Lung (tissue), 12 donors: Measurements from ENCODE around the gene TBC1D5. TPM values are rescaled to one million over a fixed set of nuclear protein-coding genes. Genes with fewer than 3 reads are reported as not detected.

Experiments
- ATAC-seq: fragments of 200-7000 bp; cut with Tn5 transposase; one replicate; pipeline ENCODE4 v1.9.1; 2020; ENCODE audit warnings: moderate number of reproducible peaks; ENCODE audit not compliant: insufficient read depth, low FRiP score
- DNase-seq, 3 donors: peaks; one replicate each; pipeline ENCODE4 v3.0.0-alpha.2; 2013 to 2017
- H3K27ac ChIP-seq, 2 donors: one replicate each; pipeline ENCODE4 v1.5.1; 2013; ENCODE audit warnings: mild to moderate bottlenecking in 2 of 2, moderate library complexity in 2 of 2, control low read depth in 1 of 2, inconsistent platforms in 1 of 2, low read depth in 1 of 2, low read length in 1 of 2
- H3K27me3 ChIP-seq, 3 donors: one replicate each; pipeline ENCODE4 v1.5.1; 2013; ENCODE audit warnings: low read length in 2 of 3; ENCODE audit not compliant: control insufficient read depth in 3 of 3, insufficient read depth in 3 of 3
- H3K36me3 ChIP-seq, 4 donors: one replicate each; pipeline ENCODE4 v1.5.1; 2013; ENCODE audit warnings: low read length in 4 of 4, mild to moderate bottlenecking in 1 of 4, moderate library complexity in 1 of 4; ENCODE audit not compliant: control insufficient read depth in 4 of 4, insufficient read depth in 4 of 4
- H3K4me1 ChIP-seq, 5 donors: one replicate each; pipeline ENCODE4 v1.5.1; 2013; ENCODE audit warnings: low read length in 5 of 5, mild to moderate bottlenecking in 2 of 5, moderate library complexity in 1 of 5; ENCODE audit not compliant: control insufficient read depth in 5 of 5, insufficient read depth in 5 of 5
- H3K4me3 ChIP-seq: one replicate; pipeline ENCODE4 v1.5.1; 2013; ENCODE audit warnings: mild to moderate bottlenecking, control low read depth, moderate library complexity
- H3K9ac ChIP-seq, 2 donors: one replicate each; pipeline ENCODE4 v1.5.1; 2013; ENCODE audit warnings: low read length in 2 of 2, control low read depth in 1 of 2; ENCODE audit not compliant: insufficient read depth in 1 of 2
- H3K9me3 ChIP-seq, 4 donors: one replicate each; pipeline ENCODE4 v1.5.1; 2013; ENCODE audit warnings: low read length in 3 of 4, mild to moderate bottlenecking in 1 of 4, moderate library complexity in 1 of 4; ENCODE audit not compliant: control insufficient read depth in 4 of 4, insufficient read depth in 3 of 4
- CTCF ChIP-seq: IDR thresholded peaks from 2 replicates; pipeline ENCODE4 v1.5.1; 2012; ENCODE audit warnings: mild to moderate bottlenecking; ENCODE audit errors: control extremely low read depth, extremely low read depth
- WGBS, 2 donors: extraction: QIAGEN DNeasy Blood & Tissue Kit; methylation state at CpG; one replicate each; pipeline ENCODE4 v1.1.7; 2013; 5-methylcytosine and 5-hydroxymethylcytosine counted together
- polyA plus RNA-seq, 2 donors: library from polyadenylated mRNA; stranded (reverse); fragments of 200-250 nt; gene quantifications; one replicate each; pipeline ENCODE4 v1.2.1, GENCODE V29; 2013
- total RNA-seq, 2 donors: library from RNA; depleted of rRNA in 1 of 2; stranded (reverse); fragments of >200 nt in 1 of 2; gene quantifications; one replicate each; pipeline ENCODE4 v1.2.1, GENCODE V29; 2014 to 2021
- donor health status: control.
- donor health status: control.
- donor health status: Bipolar disorder and iron deficiency.
- donor health status: healthy.
- donor health status: DM: yes; HTN: yes; CAD: no.

The TBC1D5 gene
- total and polyA plus RNA-seq, 4 donors, result 8.7 to 111 (median 39.6) TPM

DNA sequence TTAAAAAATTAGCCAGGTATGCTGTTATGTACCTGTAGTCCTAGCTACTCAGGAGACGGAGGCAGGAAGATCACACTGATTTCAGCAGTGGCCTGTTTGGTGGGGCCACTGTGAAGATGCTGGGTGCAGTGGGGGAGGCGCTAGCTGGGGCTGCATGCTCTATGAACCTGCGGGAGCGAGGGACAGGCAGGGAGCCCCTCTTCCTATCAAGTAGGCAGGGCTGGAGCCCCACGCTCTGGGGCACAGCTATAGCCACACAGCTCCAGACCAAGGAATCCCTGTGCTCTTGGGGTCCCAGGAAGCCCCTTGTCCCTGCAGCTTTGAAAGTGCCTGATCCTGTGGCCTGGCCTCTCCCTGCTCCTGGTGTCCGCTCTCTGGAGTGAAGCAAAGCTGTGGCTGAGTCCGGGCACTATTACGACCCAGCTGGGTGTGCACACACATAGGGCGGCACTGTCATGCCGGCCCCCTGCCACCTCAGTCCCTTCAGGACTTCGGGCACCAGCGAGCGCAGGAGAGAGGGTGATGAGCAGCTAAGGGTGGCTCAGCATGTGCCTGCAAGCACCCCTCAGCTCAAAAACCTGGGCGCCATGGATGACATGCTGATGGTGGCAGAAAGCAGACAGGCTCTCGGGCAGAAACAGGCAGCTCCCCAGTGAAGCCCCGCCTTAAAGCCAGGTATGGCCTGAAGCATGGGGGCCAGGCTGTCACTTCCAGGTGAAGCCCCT is 262.6 kb downstream of the TBC1D5 start:
- no peak overlapping the region for H3K27ac ChIP-seq
- ATAC-seq, result no peak
- H3K4me3 ChIP-seq, result no peak overlapping the region
- peaks cover 0 to 9% (median 3%) of the 10 kb centered on the region in 4 donors for H3K36me3 ChIP-seq
- H3K27me3 ChIP-seq, result no peaks in the 10 kb centered on the region
- no peak for TF ChIP-seq CTCF
- DNase-seq, result no peak
- peaks cover 0 to 2% (median 0%) of the 10 kb centered on the region in 4 donors for H3K9me3 ChIP-seq
- peaks cover 0 to 7% (median 0%) of the 10 kb centered on the region in 5 donors for H3K4me1 ChIP-seq
- H3K9ac ChIP-seq, result no peak overlapping the region
- WGBS, 2 donors, result 97 to 98% methylated on average over 16 of the region's 16 CpGs

- no peak overlapping the region for H3K27ac ChIP-seq
- 72 to 76% methylated on average over 2 of the region's 2 CpGs for WGBS, 2 donors
- no peak overlapping the region for H3K9ac ChIP-seq
- H3K4me1 ChIP-seq, result peaks cover 0 to 7% (median 0%) of the 10 kb centered on the region in 5 donors
- DNase-seq (no peak), ATAC-seq (no peak)
- no peak overlapping the region for H3K4me3 ChIP-seq
- TF ChIP-seq CTCF, result no peak
- H3K9me3 ChIP-seq, result peaks cover 0 to 2% (median 0%) of the 10 kb centered on the region in 4 donors
- H3K27me3 ChIP-seq, result no peaks in the 10 kb centered on the region
- peaks cover 0 to 9% (median 3%) of the 10 kb centered on the region in 4 donors for H3K36me3 ChIP-seq
Observed at GRCh38 chr3:17478673-17479072, 263.8 kb downstream of the TBC1D5 start.

- Histone ChIP-seq H3K27me3 (no peaks in the 10 kb centered on the region), H3K4me1 (peaks cover 0 to 7% (median 0%) of the 10 kb centered on the region in 5 donors), H3K9me3 (no peaks in the 10 kb centered on the region), H3K9ac (no peak overlapping the region), H3K36me3 (no peaks in the 10 kb centered on the region), H3K27ac (no peak overlapping the region), H3K4me3 (no peak overlapping the region)
- no peak for ATAC-seq
- DNase-seq, result peak in 2 of 3 donors; percentile 9 to 11
- no peak for TF ChIP-seq CTCF
Observed at GRCh38 chr3:17473761-17474160, 268.7 kb downstream of the TBC1D5 start.

- H3K27ac ChIP-seq, result no peak overlapping the region
- H3K27me3 ChIP-seq, result no peaks in the 10 kb centered on the region
- no peak overlapping the region for H3K9ac ChIP-seq
- ATAC-seq (no peak), DNase-seq (no peak)
- H3K9me3 ChIP-seq, result no peaks in the 10 kb centered on the region
- TF ChIP-seq CTCF, result no peak
- no peaks in the 10 kb centered on the region for H3K36me3 ChIP-seq
- H3K4me3 ChIP-seq, result no peak overlapping the region
- H3K4me1 ChIP-seq, result peaks cover 0 to 2% (median 0%) of the 10 kb centered on the region in 5 donors
- 92 to 97% methylated on average over 1 of the region's 1 CpG for WGBS, 2 donors
Observed at GRCh38 chr3:17469954-17470353, 272.5 kb downstream of the TBC1D5 start.
